ENCODE data around the gene MCRIP1.

Gene MCRIP1

DNA sequence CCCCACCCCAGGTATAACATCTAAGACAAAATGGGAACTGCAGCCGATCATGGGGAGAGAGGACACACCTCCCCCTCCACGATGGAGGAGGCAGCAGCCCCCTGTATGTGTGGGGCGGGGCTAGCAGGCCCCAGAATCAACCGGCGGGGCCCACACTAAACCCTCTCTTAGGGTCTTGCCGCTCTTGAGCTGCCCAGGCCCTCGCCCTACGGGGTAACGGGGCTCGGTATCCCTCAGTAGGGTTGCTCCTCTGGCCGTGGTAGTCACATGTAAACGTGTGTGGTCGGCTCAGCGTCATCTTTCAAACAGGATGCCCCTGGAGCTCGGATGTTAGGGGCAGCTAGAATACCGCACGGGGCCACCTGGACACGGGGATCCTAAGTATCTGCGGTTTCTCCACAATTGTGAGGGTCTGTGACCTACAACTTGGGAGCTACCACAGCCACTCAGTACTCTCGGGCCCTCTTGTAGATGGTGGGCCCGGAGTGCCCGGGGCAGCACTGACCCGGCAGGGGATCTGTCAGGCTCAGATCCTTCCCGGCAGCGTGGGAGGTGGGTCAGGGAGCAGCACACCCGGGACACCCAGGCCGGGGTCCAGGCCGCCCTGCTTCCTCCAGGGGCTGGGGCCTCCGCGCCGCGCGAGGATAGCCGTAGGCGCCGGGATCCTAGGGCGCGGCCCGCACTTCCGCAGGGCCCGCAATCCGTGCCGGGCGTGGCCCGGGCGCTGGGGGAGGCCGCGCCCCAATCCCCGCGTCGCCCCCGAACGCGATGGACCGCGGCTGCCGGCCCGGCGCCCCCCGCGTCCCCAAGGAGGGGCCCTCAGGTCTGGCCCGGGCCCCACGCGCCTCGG is 37.3 kb upstream of the MCRIP1 start (continued):
- TF ChIP-seq, protein P1, sequence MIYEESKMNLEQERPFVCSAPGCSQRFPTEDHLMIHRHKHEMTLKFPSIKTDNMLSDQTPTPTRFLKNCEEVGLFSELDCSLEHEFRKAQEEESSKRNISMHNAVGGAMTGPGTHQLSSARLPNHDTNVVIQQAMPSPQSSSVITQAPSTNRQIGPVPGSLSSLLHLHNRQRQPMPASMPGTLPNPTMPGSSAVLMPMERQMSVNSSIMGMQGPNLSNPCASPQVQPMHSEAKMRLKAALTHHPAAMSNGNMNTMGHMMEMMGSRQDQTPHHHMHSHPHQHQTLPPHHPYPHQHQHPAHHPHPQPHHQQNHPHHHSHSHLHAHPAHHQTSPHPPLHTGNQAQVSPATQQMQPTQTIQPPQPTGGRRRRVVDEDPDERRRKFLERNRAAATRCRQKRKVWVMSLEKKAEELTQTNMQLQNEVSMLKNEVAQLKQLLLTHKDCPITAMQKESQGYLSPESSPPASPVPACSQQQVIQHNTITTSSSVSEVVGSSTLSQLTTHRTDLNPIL (CRISPR knock-in tag; IDR thresholded peaks at IDR 0.05; ENCODE audit: low read depth), result 0 out of 2 replicates have a peak, but pooled peaks have one; percentile 25
- TF ChIP-seq ZNF8 (CRISPR knock-in tag; IDR thresholded peaks at IDR 0.05) (no peak), ISL1 (CRISPR knock-in tag; IDR thresholded peaks at IDR 0.05) (no peak), ZFP30 (CRISPR knock-in tag; IDR thresholded peaks at IDR 0.05) (no peak)

DNA sequence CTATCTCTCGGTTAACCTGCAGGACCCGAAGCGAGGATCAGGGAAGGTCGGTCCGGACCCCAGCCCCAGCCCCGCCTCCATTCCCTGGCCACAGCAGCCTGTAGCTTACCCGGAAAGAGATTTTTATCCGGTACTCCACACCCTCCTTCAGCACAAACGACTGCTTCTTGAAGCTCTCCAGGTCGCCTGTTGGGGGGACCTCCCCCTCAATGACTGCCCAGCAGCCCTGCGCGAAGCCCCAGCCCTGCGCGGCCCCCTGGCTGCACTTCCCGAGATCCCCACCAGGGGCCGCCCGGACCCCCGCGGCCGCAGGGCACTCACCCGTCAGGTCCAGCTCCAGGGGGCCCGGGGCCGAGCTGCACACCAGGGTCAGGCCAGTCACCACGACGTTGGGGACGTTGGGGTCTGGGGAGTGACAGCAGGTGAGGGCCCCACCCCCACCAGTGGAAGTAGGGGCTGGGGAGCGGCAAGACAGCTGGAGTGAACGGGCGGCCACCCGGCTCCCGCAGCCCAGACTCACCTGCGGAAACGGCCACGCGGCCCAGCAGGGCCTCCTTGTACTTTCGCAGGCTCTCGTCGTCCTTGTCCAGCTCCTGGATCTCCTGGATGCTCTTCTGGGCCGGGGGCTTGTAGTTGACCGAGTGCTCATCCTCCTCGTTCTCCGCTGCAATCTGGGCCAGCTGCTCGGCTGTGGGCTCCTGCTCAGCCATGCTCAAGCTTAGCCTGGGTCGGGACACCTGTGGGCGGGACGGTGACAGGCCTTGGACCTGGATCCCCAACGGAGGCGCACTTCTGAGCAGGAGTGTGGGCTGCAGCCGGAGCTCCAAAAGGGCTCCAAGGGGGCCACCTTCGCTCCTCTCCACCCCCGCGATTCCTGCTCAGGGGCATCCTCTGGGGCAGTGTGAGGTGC is 36.4 kb upstream of the MCRIP1 start:
- ATAC-seq, result peak; percentile 6
- TF ChIP-seq TCF4 (CRISPR knock-in tag; IDR thresholded peaks at IDR 0.05; ENCODE audit: borderline replicate concordance) (no peak), OSR1 (CRISPR knock-in tag; IDR thresholded peaks at IDR 0.05) (no peak), ZNF8 (CRISPR knock-in tag; IDR thresholded peaks at IDR 0.05) (no peak), ARNTL (CRISPR knock-in tag; IDR thresholded peaks at IDR 0.05; ENCODE audit: borderline replicate concordance, low read depth) (no peak), RARB (CRISPR knock-in tag; IDR thresholded peaks at IDR 0.05) (no peak), ISL1 (CRISPR knock-in tag; IDR thresholded peaks at IDR 0.05) (no peak), ZNF565 (CRISPR knock-in tag; conservative IDR thresholded peaks at IDR 0.05; ENCODE audit: low read depth) (no peak), ZNF70 (CRISPR knock-in tag; IDR thresholded peaks at IDR 0.05) (no peak), CSDC2 (CRISPR knock-in tag; IDR thresholded peaks at IDR 0.05) (0 out of 2 replicates have a peak, but pooled peaks have one; percentile 40), ZC3H10 (CRISPR knock-in tag; IDR thresholded peaks at IDR 0.05) (no peak), GLIS3 (CRISPR knock-in tag; IDR thresholded peaks at IDR 0.05) (peak; percentile 74), SNAI2 (CRISPR knock-in tag; IDR thresholded peaks at IDR 0.05) (no peak), BACH2 (CRISPR knock-in tag; IDR thresholded peaks at IDR 0.05; ENCODE audit: borderline replicate concordance) (no peak), ZFP3 (CRISPR knock-in tag; IDR thresholded peaks at IDR 0.05) (no peak), TOX (CRISPR knock-in tag; IDR thresholded peaks at IDR 0.05; ENCODE audit: borderline replicate concordance) (no peak), PPARA (CRISPR knock-in tag; IDR thresholded peaks at IDR 0.05; ENCODE audit: borderline replicate concordance) (no peak), ZFP30 (CRISPR knock-in tag; IDR thresholded peaks at IDR 0.05) (no peak), ESRRG (CRISPR knock-in tag; IDR thresholded peaks at IDR 0.05) (0 out of 2 replicates have a peak, but pooled peaks have one; percentile 5)
- TF ChIP-seq, protein P2, sequence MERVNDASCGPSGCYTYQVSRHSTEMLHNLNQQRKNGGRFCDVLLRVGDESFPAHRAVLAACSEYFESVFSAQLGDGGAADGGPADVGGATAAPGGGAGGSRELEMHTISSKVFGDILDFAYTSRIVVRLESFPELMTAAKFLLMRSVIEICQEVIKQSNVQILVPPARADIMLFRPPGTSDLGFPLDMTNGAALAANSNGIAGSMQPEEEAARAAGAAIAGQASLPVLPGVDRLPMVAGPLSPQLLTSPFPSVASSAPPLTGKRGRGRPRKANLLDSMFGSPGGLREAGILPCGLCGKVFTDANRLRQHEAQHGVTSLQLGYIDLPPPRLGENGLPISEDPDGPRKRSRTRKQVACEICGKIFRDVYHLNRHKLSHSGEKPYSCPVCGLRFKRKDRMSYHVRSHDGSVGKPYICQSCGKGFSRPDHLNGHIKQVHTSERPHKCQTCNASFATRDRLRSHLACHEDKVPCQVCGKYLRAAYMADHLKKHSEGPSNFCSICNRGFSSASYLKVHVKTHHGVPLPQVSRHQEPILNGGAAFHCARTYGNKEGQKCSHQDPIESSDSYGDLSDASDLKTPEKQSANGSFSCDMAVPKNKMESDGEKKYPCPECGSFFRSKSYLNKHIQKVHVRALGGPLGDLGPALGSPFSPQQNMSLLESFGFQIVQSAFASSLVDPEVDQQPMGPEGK (CRISPR knock-in tag; IDR thresholded peaks at IDR 0.05; ENCODE audit: borderline replicate concordance), result peak; percentile 38; the same call in 1 of the 2 replicates
- TF ChIP-seq, protein P3, sequence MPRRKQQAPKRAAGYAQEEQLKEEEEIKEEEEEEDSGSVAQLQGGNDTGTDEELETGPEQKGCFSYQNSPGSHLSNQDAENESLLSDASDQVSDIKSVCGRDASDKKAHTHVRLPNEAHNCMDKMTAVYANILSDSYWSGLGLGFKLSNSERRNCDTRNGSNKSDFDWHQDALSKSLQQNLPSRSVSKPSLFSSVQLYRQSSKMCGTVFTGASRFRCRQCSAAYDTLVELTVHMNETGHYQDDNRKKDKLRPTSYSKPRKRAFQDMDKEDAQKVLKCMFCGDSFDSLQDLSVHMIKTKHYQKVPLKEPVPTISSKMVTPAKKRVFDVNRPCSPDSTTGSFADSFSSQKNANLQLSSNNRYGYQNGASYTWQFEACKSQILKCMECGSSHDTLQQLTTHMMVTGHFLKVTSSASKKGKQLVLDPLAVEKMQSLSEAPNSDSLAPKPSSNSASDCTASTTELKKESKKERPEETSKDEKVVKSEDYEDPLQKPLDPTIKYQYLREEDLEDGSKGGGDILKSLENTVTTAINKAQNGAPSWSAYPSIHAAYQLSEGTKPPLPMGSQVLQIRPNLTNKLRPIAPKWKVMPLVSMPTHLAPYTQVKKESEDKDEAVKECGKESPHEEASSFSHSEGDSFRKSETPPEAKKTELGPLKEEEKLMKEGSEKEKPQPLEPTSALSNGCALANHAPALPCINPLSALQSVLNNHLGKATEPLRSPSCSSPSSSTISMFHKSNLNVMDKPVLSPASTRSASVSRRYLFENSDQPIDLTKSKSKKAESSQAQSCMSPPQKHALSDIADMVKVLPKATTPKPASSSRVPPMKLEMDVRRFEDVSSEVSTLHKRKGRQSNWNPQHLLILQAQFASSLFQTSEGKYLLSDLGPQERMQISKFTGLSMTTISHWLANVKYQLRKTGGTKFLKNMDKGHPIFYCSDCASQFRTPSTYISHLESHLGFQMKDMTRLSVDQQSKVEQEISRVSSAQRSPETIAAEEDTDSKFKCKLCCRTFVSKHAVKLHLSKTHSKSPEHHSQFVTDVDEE (CRISPR knock-in tag; IDR thresholded peaks at IDR 0.05), result 0 out of 2 replicates have a peak, but pooled peaks have one; percentile 31
- TF ChIP-seq, protein P4, sequence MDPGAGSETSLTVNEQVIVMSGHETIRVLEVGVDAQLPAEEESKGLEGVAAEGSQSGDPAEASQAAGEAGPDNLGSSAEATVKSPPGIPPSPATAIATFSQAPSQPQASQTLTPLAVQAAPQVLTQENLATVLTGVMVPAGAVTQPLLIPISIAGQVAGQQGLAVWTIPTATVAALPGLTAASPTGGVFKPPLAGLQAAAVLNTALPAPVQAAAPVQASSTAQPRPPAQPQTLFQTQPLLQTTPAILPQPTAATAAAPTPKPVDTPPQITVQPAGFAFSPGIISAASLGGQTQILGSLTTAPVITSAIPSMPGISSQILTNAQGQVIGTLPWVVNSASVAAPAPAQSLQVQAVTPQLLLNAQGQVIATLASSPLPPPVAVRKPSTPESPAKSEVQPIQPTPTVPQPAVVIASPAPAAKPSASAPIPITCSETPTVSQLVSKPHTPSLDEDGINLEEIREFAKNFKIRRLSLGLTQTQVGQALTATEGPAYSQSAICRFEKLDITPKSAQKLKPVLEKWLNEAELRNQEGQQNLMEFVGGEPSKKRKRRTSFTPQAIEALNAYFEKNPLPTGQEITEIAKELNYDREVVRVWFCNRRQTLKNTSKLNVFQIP (CRISPR knock-in tag; IDR thresholded peaks at IDR 0.05; ENCODE audit: borderline replicate concordance, low read depth), result no peak
- TF ChIP-seq, protein P5, sequence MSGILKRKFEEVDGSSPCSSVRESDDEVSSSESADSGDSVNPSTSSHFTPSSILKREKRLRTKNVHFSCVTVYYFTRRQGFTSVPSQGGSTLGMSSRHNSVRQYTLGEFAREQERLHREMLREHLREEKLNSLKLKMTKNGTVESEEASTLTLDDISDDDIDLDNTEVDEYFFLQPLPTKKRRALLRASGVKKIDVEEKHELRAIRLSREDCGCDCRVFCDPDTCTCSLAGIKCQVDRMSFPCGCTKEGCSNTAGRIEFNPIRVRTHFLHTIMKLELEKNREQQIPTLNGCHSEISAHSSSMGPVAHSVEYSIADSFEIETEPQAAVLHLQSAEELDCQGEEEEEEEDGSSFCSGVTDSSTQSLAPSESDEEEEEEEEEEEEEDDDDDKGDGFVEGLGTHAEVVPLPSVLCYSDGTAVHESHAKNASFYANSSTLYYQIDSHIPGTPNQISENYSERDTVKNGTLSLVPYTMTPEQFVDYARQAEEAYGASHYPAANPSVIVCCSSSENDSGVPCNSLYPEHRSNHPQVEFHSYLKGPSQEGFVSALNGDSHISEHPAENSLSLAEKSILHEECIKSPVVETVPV (CRISPR knock-in tag; IDR thresholded peaks at IDR 0.05), result no peak
- TF ChIP-seq, protein P1 (CRISPR knock-in tag; IDR thresholded peaks at IDR 0.05; ENCODE audit: low read depth), result no peak
